ENCODE results near the gene FHIT. TPM values are rescaled to one million over a fixed set of nuclear protein-coding genes. Genes with fewer than 3 reads are reported as not detected.

Gene FHIT
- total and polyA plus RNA-seq, 10 of the 15 experiments (the other 5 are each of a cell fraction or from before 2014, with no cell fraction given): 4.2 to 14.9 (median 9.4) TPM

- Histone ChIP-seq H3K4me2 (ENCODE audit: control insufficient read depth, insufficient read depth) (no peak overlapping the region), H3K79me2 (ENCODE audit: control insufficient read depth, insufficient read depth, low read length) (no peaks in the 10 kb centered on the region), H3K4me3 (no peak overlapping the region), H3K27me3 (replicated peaks in 1 of 2; ENCODE audit: control insufficient read depth in 2 of 2, insufficient read depth in 2 of 2, low read length in 1 of 2) (no peaks in the 10 kb centered on the region), H4K20me1 (ENCODE audit: control insufficient read depth, insufficient read depth) (no peaks in the 10 kb centered on the region), H3K36me3 (ENCODE audit: control insufficient read depth in 2 of 2, insufficient read depth in 2 of 2, low read length in 1 of 2) (no peaks in the 10 kb centered on the region), H3K9ac (ENCODE audit: control insufficient read depth, insufficient read depth, low read length) (no peak overlapping the region), H3K9me3 (replicated peaks; ENCODE audit: control insufficient read depth, insufficient read depth, low read length) (no peaks in the 10 kb centered on the region), H3K4me1 (ENCODE audit: control insufficient read depth, insufficient read depth, low read length) (no peaks in the 10 kb centered on the region), H3K27ac (ENCODE audit: control insufficient read depth, insufficient read depth) (no peak overlapping the region), H2AFZ (ENCODE audit: control insufficient read depth, low read depth, low read length) (no peak overlapping the region)
- 87% methylated on average over 6 of the region's 6 CpGs for whole genome bisulfite sequencing (ENCODE audit: insufficient coverage, insufficient replicate concordance, low lambda C conversion rate, missing lambda C conversion rate)
- no peak for TF ChIP-seq SKIL (IDR thresholded peaks at IDR 0.05; ENCODE audit: low read depth, poor library complexity, severe bottlenecking)
- no peak for TF ChIP-seq SIN3A (IDR thresholded peaks at IDR 0.05; ENCODE audit: low read depth, low read length)
- TF ChIP-seq BCL11A (IDR thresholded peaks at IDR 0.05; ENCODE audit: low read depth, low read length): no peak
- TF ChIP-seq KDM1A (IDR thresholded peaks at IDR 0.05; ENCODE audit: borderline replicate concordance): no peak
- no peak for TF ChIP-seq CBX5 (IDR thresholded peaks at IDR 0.05; ENCODE audit: low read depth)
- TF ChIP-seq STAT3 (IDR thresholded peaks at IDR 0.05; ENCODE audit: low read depth, low read length): no peak
- TF ChIP-seq MEF2A (IDR thresholded peaks at IDR 0.05; ENCODE audit: insufficient read depth, low read depth, low read length): no peak
- TF ChIP-seq HCFC1 (IDR thresholded peaks at IDR 0.05; ENCODE audit: low read length): no peak
- no peak for TF ChIP-seq JUND (IDR thresholded peaks at IDR 0.05; ENCODE audit: low read depth, low read length)
- no peak for TF ChIP-seq POU2F2 (IDR thresholded peaks at IDR 0.05; ENCODE audit: borderline replicate concordance, low read depth, low read length)
- no peak for TF ChIP-seq SREBF2 (IDR thresholded peaks at IDR 0.05; ENCODE audit: low read length)
- no peak for TF ChIP-seq LARP7 (IDR thresholded peaks at IDR 0.05)
- TF ChIP-seq BCLAF1 (IDR thresholded peaks at IDR 0.05): no peak
- no peak for TF ChIP-seq POLR2A (IDR thresholded peaks at IDR 0.05; ENCODE audit: low read depth, low read length)
- TF ChIP-seq RAD51 (IDR thresholded peaks at IDR 0.05): no peak
- no peak for TF ChIP-seq NFXL1 (IDR thresholded peaks at IDR 0.05; ENCODE audit: borderline replicate concordance)
- TF ChIP-seq ZNF207 (IDR thresholded peaks at IDR 0.05; ENCODE audit: borderline replicate concordance): no peak
- ChIA-PET POLR2A (no interaction called here), SMC1A (ENCODE audit: uncharacterized antibody, unreplicated experiment) (interaction anchor here (0.8 to 1.2 kb wide), 3 partner anchors 10 to 17 kb away, joined by 3 to 11 read pairs (median 3); no protein-coding TSS in a partner anchor), CTCF (interaction anchor here (0.7 kb wide), 1 partner anchor 10 kb away, joined by 3 read pairs; no protein-coding TSS in a partner anchor), RAD21 (ENCODE audit: unreplicated experiment) (no interaction called here)
- FAIRE-seq (no peak), ATAC-seq (no peak), DNase-seq (ENCODE audit: low read depth, low spot score) (no peak)
- intact Hi-C loops (cut with micrococcal nuclease; ENCODE audit: unreplicated experiment): no loop called here
- no TSS peak for BruUV-seq (replicated peaks)
- in situ Hi-C loops (cut with MboI): no loop called here
These were observed 25.0 kb downstream of the FHIT start for GRCh38 chr3:61226166-61226686.
